HEK293 (cell line): ENCODE measurements around the gene SGPL1.

Experiments
- KLF10 ChIP-seq: fragments of 450-650 bp; IDR thresholded peaks from 2 replicates; pipeline ENCODE4 v1.5.1; 2018; ENCODE audit warnings: missing biosample characterization, mild to moderate bottlenecking, missing genetic modification characterization
- PBX3 ChIP-seq: sonication (generic); formaldehyde crosslinking; IDR thresholded peaks from 2 replicates; pipeline ENCODE4 v1.8.1; 2022; ENCODE audit warnings: mild to moderate bottlenecking, moderate library complexity, missing genetic modification reagents
- SP2 ChIP-seq: fragments of 450-650 bp; formaldehyde crosslinking; IDR thresholded peaks from 2 replicates; pipeline ENCODE4 v1.5.1; 2016; ENCODE audit warnings: missing biosample characterization, missing genetic modification characterization
- YY1 ChIP-seq: fragments of 450-650 bp; formaldehyde crosslinking; IDR thresholded peaks from 2 replicates; pipeline ENCODE4 v1.5.1; 2018; ENCODE audit warnings: missing biosample characterization, missing genetic modification characterization
- ZNF114 ChIP-seq: fragments of 450-650 bp; formaldehyde crosslinking; IDR thresholded peaks from 2 replicates; pipeline ENCODE4 v1.5.0; 2017; ENCODE audit warnings: missing biosample characterization, missing genetic modification characterization
- ZNF133 ChIP-seq: fragments of 450-650 bp; formaldehyde crosslinking; IDR thresholded peaks from 2 replicates; pipeline ENCODE4 v1.5.1; 2016; ENCODE audit warnings: missing biosample characterization, missing genetic modification characterization
- ZNF274 ChIP-seq, 2 experiments: fragments of 200-500 bp in 1 of 2; fragments of 450-650 bp in 1 of 2; sonication (Bioruptor generic) in 1 of 2; formaldehyde crosslinking in 1 of 2; IDR thresholded peaks; 2 replicates each; pipeline versions ENCODE4 v1.5.1 to v1.6.1; 2014 to 2016; ENCODE audit warnings: borderline replicate concordance in 1 of 2, inconsistent platforms in 1 of 2, low read length in 1 of 2, missing biosample characterization in 1 of 2, missing genetic modification characterization in 1 of 2
- ZNF426 ChIP-seq: fragments of 450-650 bp; formaldehyde crosslinking; IDR thresholded peaks from 2 replicates; pipeline ENCODE4 v1.5.1; 2017; ENCODE audit warnings: missing biosample characterization, missing genetic modification characterization, mild to moderate bottlenecking, inconsistent platforms, moderate library complexity
- ZNF510 ChIP-seq: fragments of 450-650 bp; formaldehyde crosslinking; IDR thresholded peaks from 2 replicates; pipeline ENCODE4 v1.5.1; 2018; ENCODE audit warnings: mild to moderate bottlenecking, missing genetic modification characterization, missing biosample characterization; ENCODE audit not compliant: insufficient replicate concordance
- TF ChIP-seq, protein P1 (sequence below): fragments of 450-650 bp; formaldehyde crosslinking; IDR thresholded peaks from 2 replicates; pipeline ENCODE4 v1.5.1; 2016; ENCODE audit warnings: missing biosample characterization, missing genetic modification characterization
- TF ChIP-seq, protein P2 (sequence below): fragments of 450-650 bp; formaldehyde crosslinking; IDR thresholded peaks from 2 replicates; pipeline ENCODE4 v1.5.1; 2016; ENCODE audit warnings: missing biosample characterization, missing genetic modification characterization

- TF ChIP-seq KLF10: no peak
- no peak for TF ChIP-seq ZNF426 (tag by site-specific recombination)
- no peak for TF ChIP-seq ZNF114
- TF ChIP-seq, protein P1, sequence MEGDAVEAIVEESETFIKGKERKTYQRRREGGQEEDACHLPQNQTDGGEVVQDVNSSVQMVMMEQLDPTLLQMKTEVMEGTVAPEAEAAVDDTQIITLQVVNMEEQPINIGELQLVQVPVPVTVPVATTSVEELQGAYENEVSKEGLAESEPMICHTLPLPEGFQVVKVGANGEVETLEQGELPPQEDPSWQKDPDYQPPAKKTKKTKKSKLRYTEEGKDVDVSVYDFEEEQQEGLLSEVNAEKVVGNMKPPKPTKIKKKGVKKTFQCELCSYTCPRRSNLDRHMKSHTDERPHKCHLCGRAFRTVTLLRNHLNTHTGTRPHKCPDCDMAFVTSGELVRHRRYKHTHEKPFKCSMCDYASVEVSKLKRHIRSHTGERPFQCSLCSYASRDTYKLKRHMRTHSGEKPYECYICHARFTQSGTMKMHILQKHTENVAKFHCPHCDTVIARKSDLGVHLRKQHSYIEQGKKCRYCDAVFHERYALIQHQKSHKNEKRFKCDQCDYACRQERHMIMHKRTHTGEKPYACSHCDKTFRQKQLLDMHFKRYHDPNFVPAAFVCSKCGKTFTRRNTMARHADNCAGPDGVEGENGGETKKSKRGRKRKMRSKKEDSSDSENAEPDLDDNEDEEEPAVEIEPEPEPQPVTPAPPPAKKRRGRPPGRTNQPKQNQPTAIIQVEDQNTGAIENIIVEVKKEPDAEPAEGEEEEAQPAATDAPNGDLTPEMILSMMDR (tag by site-specific recombination): no peak
- TF ChIP-seq ZNF510 (tag by site-specific recombination): no peak
- no peak for TF ChIP-seq SP2
- TF ChIP-seq, protein P2, sequence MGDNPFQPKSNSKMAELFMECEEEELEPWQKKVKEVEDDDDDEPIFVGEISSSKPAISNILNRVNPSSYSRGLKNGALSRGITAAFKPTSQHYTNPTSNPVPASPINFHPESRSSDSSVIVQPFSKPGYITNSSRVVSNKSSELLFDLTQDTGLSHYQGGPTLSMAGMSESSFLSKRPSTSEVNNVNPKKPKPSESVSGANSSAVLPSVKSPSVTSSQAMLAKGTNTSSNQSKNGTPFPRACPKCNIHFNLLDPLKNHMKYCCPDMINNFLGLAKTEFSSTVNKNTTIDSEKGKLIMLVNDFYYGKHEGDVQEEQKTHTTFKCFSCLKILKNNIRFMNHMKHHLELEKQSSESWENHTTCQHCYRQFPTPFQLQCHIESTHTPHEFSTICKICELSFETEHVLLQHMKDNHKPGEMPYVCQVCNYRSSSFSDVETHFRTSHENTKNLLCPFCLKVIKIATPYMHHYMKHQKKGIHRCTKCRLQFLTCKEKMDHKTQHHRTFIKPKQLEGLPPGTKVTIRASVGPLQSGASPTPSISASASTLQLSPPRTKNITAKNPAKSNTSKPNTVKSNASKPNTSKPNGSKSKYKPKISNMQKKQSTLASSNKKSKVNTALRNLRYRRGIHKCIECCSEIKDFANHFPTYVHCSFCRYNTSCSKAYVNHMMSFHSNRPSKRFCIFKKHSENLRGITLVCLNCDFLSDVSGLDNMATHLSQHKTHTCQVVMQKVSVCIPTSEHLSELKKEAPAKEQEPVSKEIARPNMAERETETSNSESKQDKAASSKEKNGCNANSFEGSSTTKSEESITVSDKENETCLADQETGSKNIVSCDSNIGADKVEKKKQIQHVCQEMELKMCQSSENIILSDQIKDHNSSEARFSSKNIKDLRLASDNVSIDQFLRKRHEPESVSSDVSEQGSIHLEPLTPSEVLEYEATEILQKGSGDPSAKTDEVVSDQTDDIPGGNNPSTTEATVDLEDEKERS (tag by site-specific recombination): no peak
- no peak for TF ChIP-seq ZNF274 (IDR thresholded peaks at IDR 0.05; ENCODE audit: low read length)
- no peak for TF ChIP-seq ZNF274 (tag by site-specific recombination; IDR thresholded peaks at IDR 0.05; ENCODE audit: borderline replicate concordance)
- no peak for TF ChIP-seq YY1 (tag by site-specific recombination)
- TF ChIP-seq ZNF133: no peak
- no peak for TF ChIP-seq PBX3 (CRISPR knock-in tag)
Measured at GRCh38 chr10:70772627-70773026, 43.1 kb upstream of the SGPL1 start.
